ENCODE measurements around the gene SNAP29. TPM values are rescaled to one million over a fixed set of nuclear protein-coding genes. Genes with fewer than 3 reads are reported as not detected.
A peak's percentile ranks its signal among the peaks of the same experiment; 100 is the strongest.

SNAP29 gene
- total and polyA plus RNA-seq, 9 of the 15 experiments (the other 6 are each of a cell fraction or from before 2014, with no cell fraction given), result 19.5 to 250 (median 75.9) TPM

DNA sequence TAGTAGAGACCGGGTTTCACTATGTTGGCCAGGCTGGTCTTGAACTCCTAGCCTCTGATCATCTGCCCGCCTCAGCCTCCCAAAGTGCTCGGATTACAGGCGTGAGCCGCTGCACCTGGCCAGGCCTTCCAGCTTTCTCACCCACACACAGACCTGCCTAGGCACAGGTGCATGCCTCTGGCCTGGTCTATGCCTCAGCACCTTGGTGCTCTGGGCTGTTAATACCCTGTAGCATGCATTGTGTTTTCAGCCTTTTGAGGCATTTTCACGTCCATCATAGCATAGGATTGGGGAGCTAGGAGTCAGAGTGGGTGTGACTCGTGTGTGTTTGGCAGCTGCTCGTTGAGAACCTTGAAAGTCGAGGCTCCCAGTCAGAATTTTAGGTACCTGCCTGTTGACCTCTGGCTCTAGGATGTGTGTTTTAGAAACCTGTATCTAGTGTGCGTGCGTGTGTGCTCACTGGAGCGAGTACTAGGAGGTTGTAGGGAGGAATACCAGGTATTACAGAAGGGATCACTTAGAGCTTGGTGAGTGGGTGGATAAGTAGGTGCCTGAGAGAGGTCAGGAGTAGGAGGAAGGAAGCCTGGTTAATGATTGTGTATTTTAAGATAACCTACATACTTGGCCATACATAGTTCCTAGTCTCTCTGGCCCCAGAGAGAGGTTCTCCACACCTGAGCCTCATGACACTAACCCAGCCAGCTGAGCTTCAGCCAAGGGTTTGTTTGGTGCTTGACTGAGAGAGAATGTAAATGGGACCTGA lies 78.4 kb downstream of the SNAP29 start (continued):
- TF ChIP-seq TAF15 (IDR thresholded peaks at IDR 0.05; ENCODE audit: low read depth, low read length), result no peak
- no peak for TF ChIP-seq EP400 (IDR thresholded peaks at IDR 0.05)
- TF ChIP-seq PML (IDR thresholded peaks at IDR 0.05; ENCODE audit: low read length), result peak; percentile 37; the same call in 1 of the 2 replicates
- no peak for TF ChIP-seq ETV6 (IDR thresholded peaks at IDR 0.05; ENCODE audit: borderline replicate concordance in 1 of 2, low read depth in 2 of 2, low read length in 1 of 2)
- peak; percentile 76; the same call in 1 of the 2 replicates for TF ChIP-seq ETV6 (CRISPR knock-in tag; IDR thresholded peaks at IDR 0.05; ENCODE audit: borderline replicate concordance)
- TF ChIP-seq ZNF655 (CRISPR knock-in tag; IDR thresholded peaks at IDR 0.05), result no peak
- TF ChIP-seq POLR2B (IDR thresholded peaks at IDR 0.05; ENCODE audit: low read depth, partially characterized antibody), result peak; percentile 23
- TF ChIP-seq SRSF3 (IDR thresholded peaks at IDR 0.05; ENCODE audit: insufficient read depth, low read length), result peak; percentile 20; the same call in 1 of the 2 replicates
- peak; percentile 49; the same call in 1 of the 2 replicates for TF ChIP-seq ZNF143 (CRISPR knock-in tag; IDR thresholded peaks at IDR 0.05)
- no peak for TF ChIP-seq TRIM24 (IDR thresholded peaks at IDR 0.05)
- TF ChIP-seq ATF1 (CRISPR knock-in tag; IDR thresholded peaks at IDR 0.05), result no peak
- no peak for TF ChIP-seq ATF1 (tag; IDR thresholded peaks at IDR 0.05)
- TF ChIP-seq, protein P1, sequence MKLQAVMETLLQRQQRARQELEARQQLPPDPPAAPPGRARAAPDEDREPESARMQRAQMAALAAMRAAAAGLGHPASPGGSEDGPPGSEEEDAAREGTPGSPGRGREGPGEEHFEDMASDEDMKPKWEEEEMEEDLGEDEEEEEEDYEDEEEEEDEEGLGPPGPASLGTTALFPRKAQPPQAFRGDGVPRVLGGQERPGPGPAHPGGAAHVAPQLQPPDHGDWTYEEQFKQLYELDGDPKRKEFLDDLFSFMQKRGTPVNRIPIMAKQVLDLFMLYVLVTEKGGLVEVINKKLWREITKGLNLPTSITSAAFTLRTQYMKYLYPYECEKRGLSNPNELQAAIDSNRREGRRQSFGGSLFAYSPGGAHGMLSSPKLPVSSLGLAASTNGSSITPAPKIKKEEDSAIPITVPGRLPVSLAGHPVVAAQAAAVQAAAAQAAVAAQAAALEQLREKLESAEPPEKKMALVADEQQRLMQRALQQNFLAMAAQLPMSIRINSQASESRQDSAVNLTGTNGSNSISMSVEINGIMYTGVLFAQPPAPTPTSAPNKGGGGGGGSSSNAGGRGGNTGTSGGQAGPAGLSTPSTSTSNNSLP (IDR thresholded peaks at IDR 0.05; ENCODE audit: borderline replicate concordance, low read depth, low read length), result no peak
- no peak for TF ChIP-seq ATF7 (IDR thresholded peaks at IDR 0.05)
- TF ChIP-seq ZNF785 (CRISPR knock-in tag; IDR thresholded peaks at IDR 0.05), result no peak
- no peak for TF ChIP-seq CREB5 (CRISPR knock-in tag; IDR thresholded peaks at IDR 0.05)
- TF ChIP-seq ZNF77 (CRISPR knock-in tag; IDR thresholded peaks at IDR 0.05), result no peak
- TF ChIP-seq, protein P2, sequence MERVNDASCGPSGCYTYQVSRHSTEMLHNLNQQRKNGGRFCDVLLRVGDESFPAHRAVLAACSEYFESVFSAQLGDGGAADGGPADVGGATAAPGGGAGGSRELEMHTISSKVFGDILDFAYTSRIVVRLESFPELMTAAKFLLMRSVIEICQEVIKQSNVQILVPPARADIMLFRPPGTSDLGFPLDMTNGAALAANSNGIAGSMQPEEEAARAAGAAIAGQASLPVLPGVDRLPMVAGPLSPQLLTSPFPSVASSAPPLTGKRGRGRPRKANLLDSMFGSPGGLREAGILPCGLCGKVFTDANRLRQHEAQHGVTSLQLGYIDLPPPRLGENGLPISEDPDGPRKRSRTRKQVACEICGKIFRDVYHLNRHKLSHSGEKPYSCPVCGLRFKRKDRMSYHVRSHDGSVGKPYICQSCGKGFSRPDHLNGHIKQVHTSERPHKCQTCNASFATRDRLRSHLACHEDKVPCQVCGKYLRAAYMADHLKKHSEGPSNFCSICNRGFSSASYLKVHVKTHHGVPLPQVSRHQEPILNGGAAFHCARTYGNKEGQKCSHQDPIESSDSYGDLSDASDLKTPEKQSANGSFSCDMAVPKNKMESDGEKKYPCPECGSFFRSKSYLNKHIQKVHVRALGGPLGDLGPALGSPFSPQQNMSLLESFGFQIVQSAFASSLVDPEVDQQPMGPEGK (CRISPR knock-in tag; IDR thresholded peaks at IDR 0.05; ENCODE audit: borderline replicate concordance), result no peak
- TF ChIP-seq, protein P3, sequence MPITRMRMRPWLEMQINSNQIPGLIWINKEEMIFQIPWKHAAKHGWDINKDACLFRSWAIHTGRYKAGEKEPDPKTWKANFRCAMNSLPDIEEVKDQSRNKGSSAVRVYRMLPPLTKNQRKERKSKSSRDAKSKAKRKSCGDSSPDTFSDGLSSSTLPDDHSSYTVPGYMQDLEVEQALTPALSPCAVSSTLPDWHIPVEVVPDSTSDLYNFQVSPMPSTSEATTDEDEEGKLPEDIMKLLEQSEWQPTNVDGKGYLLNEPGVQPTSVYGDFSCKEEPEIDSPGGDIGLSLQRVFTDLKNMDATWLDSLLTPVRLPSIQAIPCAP (CRISPR knock-in tag; IDR thresholded peaks at IDR 0.05; ENCODE audit: borderline replicate concordance), result no peak
- TF ChIP-seq, protein P4, sequence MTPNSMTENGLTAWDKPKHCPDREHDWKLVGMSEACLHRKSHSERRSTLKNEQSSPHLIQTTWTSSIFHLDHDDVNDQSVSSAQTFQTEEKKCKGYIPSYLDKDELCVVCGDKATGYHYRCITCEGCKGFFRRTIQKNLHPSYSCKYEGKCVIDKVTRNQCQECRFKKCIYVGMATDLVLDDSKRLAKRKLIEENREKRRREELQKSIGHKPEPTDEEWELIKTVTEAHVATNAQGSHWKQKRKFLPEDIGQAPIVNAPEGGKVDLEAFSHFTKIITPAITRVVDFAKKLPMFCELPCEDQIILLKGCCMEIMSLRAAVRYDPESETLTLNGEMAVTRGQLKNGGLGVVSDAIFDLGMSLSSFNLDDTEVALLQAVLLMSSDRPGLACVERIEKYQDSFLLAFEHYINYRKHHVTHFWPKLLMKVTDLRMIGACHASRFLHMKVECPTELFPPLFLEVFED (CRISPR knock-in tag; conservative IDR thresholded peaks at IDR 0.05), result no peak
